RWPE2 (cell line): ENCODE measurements around the gene ACIN1.

ENCODE experiments used
- ATAC-seq: fragments of 200-7000 bp; cut with Tn5 transposase; 3 replicates; pipeline ENCODE4 v1.9.1; 2021; ENCODE audit warnings: low read depth
- DNase-seq: peaks from one replicate; pipeline ENCODE4 v3.0.0-alpha.2; 2020; ENCODE audit warnings: low spot score
- H3K27ac ChIP-seq: fragments of 450-650 bp; 2 replicates; pipeline ENCODE4 v1.5.1; 2017; ENCODE audit warnings: mild to moderate bottlenecking; ENCODE audit not compliant: poor library complexity, severe bottlenecking
- H3K27me3 ChIP-seq: fragments of 250-450 bp; sonication (Bioruptor Pico); 2 replicates; pipeline ENCODE4 v1.5.1; 2021; ENCODE audit warnings: mild to moderate bottlenecking, moderate library complexity; ENCODE audit not compliant: insufficient read depth, poor library complexity, severe bottlenecking
- H3K36me3 ChIP-seq: fragments of 250-450 bp; sonication (Bioruptor Pico); 2 replicates; pipeline ENCODE4 v1.5.1; 2020; ENCODE audit warnings: low read depth, mild to moderate bottlenecking, moderate library complexity
- H3K4me1 ChIP-seq: fragments of 250-450 bp; sonication (Bioruptor Pico); 2 replicates; pipeline ENCODE4 v1.5.1; 2021; ENCODE audit warnings: mild to moderate bottlenecking, moderate library complexity; ENCODE audit not compliant: insufficient read depth, poor library complexity, severe bottlenecking
- H3K4me3 ChIP-seq: fragments of 250-450 bp; sonication (Bioruptor Pico); 2 replicates; pipeline ENCODE4 v1.5.1; 2021; ENCODE audit warnings: mild to moderate bottlenecking, moderate library complexity; ENCODE audit not compliant: severe bottlenecking
- H3K9me3 ChIP-seq: fragments of 250-450 bp; sonication (Bioruptor Pico); 2 replicates; pipeline ENCODE4 v1.5.1; 2021; ENCODE audit warnings: mild to moderate bottlenecking, moderate library complexity; ENCODE audit not compliant: severe bottlenecking
- CTCF ChIP-seq: fragments of 450-650 bp; IDR thresholded peaks from one replicate; pipeline ENCODE4 v1.5.1; 2017; ENCODE audit warnings: mild to moderate bottlenecking, moderate library complexity; ENCODE audit not compliant: poor library complexity, severe bottlenecking

ACIN1 gene

GRCh38 chr14:23051141-23052057 lies 43.5 kb downstream of the ACIN1 start:
- Histone ChIP-seq H3K27ac (no peak overlapping the region), H3K27me3 (no peaks in the 10 kb centered on the region), H3K4me1 (no peaks in the 10 kb centered on the region), H3K4me3 (no peak overlapping the region), H3K9me3 (no peaks in the 10 kb centered on the region), H3K36me3 (no peaks in the 10 kb centered on the region)
- ATAC-seq = no peak
- no peak for DNase-seq
- TF ChIP-seq CTCF = no peak

GRCh38 chr14:23049011-23049410 lies 45.9 kb downstream of the ACIN1 start:
- no peaks in the 10 kb centered on the region for H3K27me3 ChIP-seq
- ATAC-seq = no peak
- no peak overlapping the region for H3K27ac ChIP-seq
- H3K9me3 ChIP-seq = no peaks in the 10 kb centered on the region
- DNase-seq = no peak
- no peak overlapping the region for H3K4me3 ChIP-seq
- no peaks in the 10 kb centered on the region for H3K4me1 ChIP-seq
- TF ChIP-seq CTCF = no peak
- H3K36me3 ChIP-seq = no peaks in the 10 kb centered on the region

- H3K36me3 ChIP-seq = no peaks in the 10 kb centered on the region
- ATAC-seq = no peak
- no peak overlapping the region for H3K27ac ChIP-seq
- TF ChIP-seq CTCF = no peak
- no peaks in the 10 kb centered on the region for H3K9me3 ChIP-seq
- no peaks in the 10 kb centered on the region for H3K4me1 ChIP-seq
- no peak for DNase-seq
- H3K27me3 ChIP-seq = no peaks in the 10 kb centered on the region
- H3K4me3 ChIP-seq = no peak overlapping the region
Observed at GRCh38 chr14:23047751-23048693, 46.9 kb downstream of the ACIN1 start.

- Histone ChIP-seq H3K27me3 (no peaks in the 10 kb centered on the region), H3K36me3 (no peaks in the 10 kb centered on the region), H3K9me3 (no peaks in the 10 kb centered on the region), H3K4me1 (no peaks in the 10 kb centered on the region), H3K27ac (no peak overlapping the region), H3K4me3 (no peak overlapping the region)
- TF ChIP-seq CTCF = no peak
- 0 out of 3 replicates have a peak, but pooled peaks have one; percentile 7 for ATAC-seq
- no peak for DNase-seq
Observed at GRCh38 chr14:23047034-23047634, 47.8 kb downstream of the ACIN1 start.
